HG02870 (cell line): ENCODE data around the gene TULP4.
"Not testable (repeated sequence)": the region's sequence is repeated elsewhere in the genome, so short reads cannot be mapped to it uniquely, and the experiment has no call there.

Source experiments
- ATAC-seq: cut with Tn5 transposase; IDR thresholded peaks from one replicate; pipeline ENCODE4 v1.9.1; 2021; ENCODE audit warnings: mild to moderate bottlenecking, moderate library complexity; ENCODE audit not compliant: unreplicated experiment

The TULP4 gene

DNA sequence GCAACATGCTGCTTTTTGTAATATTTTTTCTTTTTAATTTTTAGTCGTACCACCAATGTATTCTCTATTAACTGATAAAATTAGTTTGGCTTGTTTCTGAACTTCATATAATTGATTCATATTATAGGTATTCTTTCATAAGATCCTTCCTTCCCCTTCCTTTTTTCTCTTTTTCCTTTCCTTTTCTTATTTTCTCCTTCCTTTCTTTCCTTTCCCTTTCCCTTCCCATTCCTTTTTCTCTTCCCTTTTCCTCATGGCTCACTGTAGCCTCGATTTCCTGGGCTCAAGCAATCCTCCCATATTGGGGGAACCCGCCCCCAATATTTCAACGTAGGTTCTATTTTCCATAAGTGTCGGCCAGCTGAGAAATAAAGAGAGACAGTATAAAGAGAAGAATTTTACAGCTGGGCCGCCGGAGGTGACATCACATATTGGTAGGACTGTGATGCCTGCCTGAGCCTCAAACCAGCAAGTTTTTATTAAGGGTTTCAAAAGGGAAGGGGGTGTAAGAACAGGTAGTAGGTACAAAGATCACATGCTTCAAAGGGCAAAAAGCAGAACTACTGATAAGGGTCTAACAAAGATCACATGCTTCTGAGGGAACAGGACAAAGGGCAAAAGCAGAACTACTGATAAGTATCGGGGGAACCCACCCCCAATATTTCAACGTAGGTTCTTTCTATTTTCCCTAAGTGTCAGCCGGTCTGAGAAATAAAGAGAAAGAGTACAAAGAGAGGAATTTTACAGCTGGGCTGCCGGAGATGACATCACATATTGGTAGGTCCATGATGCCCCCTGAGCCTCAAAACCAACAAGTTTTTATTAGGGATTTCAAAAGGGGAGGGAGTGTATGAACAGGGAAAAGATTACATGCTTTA, 16.1 kb upstream of the TULP4 start:
- not testable (repeated sequence) for ATAC-seq

DNA sequence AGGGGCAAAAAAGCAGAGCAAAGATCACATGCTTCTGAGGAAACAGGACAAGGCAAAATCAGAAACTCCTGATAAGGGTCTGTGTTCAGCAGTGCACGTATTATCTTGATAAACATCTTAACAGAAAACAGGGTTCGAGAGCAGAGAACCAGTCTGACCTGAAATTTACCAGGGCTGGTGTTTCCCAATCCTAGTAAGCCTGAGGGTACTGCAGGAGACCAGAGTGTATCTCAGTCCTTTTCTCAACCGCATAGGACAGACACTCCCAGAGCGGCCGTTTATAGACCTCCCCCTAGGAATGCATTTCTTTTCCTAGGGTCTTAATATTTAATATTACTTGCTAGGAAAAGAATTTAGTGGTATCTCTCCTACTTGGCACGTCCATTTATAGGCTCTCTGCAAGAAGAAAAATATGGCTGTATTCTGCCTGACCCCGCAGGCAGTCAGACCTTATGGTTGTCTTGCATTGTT, 15.4 kb upstream of the TULP4 start:
- not testable (repeated sequence) for ATAC-seq

DNA sequence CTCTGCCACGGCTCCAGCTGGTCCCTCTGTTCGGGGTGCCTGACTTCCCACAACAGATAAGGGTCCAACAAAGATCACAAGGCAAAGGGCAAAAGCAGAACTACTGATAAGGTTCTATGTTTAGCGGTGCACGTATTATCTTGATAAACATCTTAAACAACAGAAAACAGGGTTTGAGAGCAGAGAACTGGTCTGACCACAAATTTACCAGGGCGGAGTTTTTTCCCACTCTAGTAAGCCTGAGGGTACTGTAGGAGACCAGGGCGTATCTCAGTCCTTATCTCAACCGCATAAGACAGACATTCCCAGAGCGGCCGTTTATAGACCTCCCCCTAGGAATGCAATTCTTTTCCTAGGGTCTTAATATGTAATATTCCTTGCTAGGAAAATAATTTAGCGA, 14.6 kb upstream of the TULP4 start:
- not testable (repeated sequence) for ATAC-seq

DNA sequence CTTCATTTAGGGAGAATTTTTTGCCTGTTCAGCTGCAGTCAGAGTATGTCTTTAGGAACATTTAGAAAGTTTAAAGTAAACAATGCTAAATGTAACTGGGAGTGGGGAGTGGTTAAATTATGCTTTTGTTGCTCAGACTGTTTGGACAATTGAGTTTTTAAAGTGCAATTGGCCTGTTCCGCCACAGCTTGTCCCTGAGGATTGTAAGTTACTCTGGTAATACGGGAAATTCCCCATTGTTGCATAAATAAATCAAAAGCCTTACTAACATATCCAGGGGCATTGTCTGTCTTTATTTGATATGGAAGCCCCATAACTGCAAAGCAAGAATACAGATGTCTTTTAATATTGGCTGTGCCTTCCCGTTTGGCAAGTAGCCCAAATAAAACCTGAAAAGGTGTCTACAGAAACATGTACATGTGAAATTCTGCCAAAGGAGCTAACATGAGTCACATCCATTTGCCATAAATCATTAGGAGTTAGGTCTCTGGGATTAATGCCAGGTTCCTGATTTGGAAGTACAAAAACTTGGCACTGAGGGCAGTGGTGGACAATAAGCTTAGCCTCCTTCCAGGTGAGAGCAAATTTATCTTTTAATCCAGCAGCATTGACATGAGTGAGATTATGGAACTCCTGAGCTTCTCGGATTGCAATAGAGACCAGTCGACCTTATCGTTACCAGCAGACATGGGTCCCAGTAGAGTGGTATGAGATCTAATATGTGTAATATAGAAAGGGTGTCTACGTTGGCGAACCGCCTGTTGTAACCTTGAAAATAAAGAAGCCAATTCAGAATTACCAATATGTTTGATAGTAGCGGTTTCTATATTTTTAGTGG, 11.7 kb upstream of the TULP4 start:
- not testable (repeated sequence) for ATAC-seq

DNA sequence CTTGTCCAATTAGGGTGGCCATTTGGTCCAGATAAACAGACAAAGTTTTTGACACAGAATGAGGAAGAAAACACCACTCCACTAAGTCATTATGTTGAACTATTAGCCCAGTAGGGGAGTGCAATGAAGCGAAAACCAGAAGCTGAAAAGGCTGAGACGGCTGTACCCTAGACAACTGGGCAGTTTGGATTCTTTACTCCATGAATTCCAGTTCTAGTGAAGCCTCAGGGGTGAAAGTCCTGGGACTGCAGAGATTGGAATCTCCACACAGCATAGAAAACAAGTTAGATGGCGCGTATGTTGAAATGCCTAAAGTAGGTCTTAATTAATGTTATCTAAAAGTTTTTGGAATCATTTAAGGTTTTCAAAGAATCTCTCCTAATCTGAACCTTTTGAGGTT, 10.7 kb upstream of the TULP4 start:
- not testable (repeated sequence) for ATAC-seq

DNA sequence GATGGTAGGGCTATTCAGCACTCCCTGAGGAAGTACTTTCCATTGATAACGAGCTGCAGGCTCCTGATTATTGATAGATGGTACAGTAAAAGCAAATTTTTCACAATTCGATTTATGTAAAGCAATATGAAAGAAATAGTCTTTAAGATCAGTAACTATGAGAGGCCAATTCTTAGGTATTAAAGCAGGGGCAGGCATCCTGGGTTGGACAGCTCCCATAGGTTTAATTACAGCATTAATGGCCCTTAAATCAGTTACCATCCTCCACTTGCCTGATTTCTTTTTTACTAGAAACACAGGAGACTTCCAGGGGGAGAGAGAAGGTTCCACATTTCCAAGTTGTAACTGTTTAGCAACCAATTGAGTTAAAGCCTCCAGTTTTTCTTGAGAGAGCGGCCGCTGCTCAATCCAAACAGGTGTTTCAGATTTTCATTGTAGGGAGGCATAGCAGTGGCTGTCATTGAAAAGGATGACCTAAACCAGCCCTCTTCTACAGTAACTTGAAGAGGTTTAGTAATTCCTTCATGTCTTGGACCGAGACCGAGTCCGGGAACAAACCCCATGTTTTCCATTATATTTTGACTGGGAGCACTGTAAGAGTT, 10.0 kb upstream of the TULP4 start:
- ATAC-seq, result not testable (repeated sequence)

DNA sequence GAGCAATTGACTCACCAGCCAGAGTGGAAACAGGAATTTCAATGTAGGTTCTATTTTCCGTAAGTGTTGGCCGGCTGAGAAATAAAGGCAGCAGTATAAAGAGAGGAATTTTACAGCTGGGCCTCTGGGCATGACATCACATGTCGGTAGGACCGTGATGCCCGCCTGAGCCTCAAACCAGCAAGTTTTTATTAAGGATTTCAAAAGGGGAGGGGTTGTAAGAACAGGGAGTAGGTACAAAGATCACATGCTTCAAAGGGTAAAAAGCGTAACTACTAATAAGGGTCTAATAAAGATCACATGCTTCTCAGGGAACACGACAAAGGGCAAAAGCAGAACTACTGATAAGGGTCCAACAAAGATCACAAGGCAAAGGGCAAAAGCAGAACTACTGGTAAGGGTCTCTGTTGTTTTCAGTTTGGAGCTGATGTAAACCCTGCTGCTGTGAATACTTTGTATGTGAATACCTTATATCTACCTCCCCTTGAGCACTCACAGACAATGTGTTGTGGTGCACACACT, 9.0 kb upstream of the TULP4 start:
- ATAC-seq, result no peak

DNA sequence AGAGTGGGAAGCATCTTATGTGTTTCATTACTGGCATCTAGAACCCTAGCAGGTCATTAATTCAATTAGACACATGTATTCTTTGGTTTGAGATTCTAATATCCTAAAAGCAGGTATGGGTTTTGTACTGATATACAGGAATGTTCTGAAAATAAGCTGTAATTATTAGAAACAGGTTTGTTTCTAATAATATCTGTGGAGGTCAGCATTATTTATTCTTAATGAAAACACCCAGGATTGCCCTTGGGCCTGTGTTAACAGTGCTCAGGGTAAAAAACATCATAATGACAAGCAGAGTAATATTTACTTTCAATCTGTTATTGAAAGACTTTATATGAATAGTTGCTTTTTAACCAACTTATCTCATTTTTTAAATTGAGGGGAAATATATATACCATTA, 8.0 kb upstream of the TULP4 start:
- ATAC-seq, result no peak

DNA sequence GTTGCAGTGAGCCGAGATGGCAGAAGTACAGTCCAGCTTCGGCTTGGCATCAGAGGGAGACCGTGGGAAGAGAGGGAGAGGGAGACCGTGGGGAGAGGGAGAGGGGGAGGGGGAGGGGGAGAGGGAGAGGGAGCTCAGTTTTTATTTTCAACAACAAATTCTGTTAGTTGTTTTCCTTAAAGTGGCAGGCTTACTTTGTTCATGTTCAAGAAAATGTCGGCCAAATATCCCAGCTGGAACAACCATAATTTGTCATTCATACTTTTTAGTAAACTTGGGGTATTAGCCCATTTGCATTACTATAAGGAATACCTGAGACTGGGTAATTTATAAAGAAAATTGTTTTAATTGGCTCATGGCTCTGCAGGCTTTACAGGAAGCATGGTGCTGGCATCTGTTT, 2.5 kb upstream of the TULP4 start:
- ATAC-seq, result no peak

DNA sequence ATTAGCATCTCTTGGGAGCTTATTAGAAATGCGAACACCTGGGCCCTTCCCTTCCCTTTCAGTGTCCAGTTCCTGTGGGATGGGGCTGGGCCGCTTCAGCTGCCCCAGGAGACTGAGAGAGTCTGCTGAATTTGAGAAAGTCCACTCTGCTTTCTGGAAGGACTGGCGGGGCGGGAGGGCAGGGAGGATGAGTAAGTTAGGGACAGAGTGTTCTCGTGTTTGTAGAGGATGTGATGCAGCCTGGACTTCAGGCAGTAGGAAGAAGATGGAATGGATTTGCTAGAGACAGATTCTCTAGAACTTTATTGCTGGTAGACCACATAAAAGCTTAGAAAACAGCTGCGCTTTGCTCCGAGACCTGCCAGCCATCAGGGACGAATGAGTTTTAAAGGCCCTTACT, 1.1 kb upstream of the TULP4 start:
- no peak for ATAC-seq

DNA sequence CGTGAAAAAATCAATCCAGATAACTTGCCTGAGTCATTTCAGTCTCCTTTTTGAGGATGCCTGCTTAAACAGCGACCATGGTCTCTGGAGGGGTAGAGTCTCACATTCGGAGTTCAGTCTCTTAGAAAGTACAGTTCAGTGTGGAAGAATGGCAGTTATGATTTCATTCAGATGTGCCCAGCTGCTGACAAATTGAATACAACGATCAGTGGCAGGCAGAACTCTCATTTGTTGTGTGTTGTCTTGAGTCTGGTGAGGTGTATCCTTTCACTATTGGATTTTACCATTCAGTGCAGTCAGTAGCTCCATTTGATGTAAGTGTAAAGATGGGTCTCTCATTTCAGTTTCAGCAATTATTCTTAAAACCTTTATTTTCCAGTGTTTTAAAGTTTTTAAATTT, 639 bp upstream of the TULP4 start:
- no peak for ATAC-seq

DNA sequence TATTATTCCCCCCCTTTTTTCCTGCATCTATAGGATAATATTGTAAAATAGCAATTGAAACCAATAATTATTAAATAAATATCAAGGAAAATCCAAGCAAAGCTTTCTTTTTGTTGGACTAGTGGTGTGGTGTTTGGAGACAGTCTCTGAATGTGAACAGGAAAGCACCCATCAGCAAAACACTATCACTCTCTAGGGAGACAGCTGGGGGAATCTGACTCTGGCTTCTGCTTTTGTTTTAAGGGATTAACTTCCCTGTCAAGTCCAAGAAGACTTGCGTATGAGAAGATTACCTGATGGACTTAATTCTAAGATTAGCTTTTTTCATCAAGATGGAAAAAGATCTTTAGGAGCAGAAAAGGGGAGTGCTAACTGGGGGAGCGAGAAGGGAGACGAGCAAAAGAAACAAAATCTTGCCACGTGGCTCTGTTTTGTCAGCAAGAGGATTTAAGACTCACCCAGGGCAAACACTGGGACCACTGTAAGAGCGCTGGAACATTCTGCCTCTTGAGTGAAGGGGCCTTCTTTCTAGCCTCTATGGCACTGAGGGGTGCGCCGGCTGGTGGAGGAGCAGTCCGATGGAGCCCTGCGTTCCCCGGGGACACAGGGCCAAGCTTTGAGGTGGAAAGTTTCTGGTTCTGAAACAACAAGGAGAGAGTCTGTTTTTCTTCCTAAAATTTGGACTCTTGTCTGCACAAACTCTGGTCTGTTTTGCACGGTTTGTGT, 570 bp downstream of the TULP4 start:
- no peak for ATAC-seq

DNA sequence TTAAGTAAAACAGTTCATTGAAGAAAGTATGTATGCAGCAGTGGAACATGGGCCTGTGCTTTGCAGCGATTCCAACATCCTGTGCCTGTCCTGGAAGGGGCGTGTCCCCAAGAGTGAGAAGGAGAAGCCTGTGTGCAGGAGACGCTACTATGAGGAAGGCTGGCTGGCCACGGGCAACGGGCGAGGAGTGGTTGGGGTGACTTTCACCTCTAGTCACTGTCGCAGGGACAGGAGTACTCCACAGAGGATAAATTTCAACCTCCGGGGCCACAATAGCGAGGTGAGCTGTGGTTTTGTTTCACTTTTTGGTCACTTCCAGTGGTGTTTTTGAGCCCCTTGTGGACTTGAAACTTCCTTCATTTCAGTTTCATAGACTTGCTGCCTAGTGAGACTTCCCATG, 1.7 kb downstream of the TULP4 start:
- no peak for ATAC-seq

DNA sequence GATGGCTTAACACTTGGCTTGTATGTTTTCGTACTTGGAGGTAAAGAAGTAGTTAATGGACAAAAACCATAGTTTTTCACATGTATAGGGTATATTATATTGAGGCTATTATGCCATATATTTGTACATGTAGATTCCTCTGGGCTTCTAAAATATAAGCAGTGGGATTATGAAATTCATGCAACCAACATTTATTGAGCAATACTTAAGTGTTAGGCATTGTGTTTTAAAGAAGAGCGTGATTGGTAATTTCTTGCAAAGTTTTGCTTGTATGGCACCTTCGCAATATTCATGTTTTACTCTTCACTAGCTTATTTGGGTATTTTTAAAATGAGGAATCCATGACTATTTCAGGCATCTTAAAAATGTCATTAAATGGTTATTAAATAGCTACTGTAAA, 2.5 kb downstream of the TULP4 start:
- no peak for ATAC-seq

DNA sequence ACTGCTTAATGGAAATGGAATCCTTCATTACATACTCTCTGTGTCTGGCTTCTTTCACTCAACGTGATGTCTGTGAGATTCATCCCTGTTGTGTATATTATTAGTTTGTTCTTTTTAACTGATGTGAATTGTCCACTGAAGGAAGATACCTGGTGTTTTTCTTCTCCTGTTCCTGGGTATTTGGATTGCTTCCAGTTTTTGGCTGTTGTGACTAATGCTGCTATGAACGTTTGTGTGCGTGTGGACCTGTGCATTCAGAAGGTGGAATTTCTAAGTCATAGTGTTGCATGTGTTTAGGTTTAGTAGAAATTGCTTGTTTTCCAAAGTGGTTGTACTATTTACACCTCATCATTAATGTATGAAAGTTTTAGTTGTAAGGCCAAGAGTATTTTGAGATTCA, 3.8 kb downstream of the TULP4 start:
- no peak for ATAC-seq

DNA sequence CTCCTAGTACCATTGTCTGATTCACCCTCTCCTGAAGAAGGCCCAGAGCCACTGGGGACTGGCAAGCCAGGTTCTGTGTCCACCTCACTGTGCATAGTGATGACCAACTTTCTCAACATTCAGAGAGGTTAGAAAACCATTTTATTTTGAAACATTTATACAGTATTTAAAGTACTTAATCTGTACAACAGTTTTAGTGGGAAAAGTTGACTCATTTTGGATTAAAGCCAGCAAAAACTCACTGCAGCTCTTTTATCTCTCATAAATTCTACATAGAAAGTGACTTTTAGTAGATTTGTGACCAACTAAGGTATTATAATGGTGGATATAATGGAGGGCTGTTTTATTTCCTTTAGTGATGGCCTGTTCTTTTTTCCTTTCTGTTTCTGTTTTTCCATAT, 9.7 kb downstream of the TULP4 start:
- no peak for ATAC-seq

DNA sequence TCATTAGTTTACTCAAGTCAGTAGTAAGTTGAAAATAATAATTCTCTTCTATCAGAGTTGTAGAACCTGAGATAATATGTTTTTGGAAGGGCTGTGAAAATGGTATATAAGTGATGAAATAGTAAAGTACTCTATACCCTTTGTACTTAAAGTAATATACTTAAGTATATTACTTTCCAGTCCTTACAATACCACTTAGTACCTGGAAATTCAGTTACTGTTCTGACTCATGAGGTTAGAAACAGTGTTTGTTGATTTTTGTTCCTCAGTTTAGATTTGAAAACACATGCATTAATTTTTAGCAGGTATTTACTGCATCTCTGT, 10.1 kb downstream of the TULP4 start:
- ATAC-seq, result no peak

DNA sequence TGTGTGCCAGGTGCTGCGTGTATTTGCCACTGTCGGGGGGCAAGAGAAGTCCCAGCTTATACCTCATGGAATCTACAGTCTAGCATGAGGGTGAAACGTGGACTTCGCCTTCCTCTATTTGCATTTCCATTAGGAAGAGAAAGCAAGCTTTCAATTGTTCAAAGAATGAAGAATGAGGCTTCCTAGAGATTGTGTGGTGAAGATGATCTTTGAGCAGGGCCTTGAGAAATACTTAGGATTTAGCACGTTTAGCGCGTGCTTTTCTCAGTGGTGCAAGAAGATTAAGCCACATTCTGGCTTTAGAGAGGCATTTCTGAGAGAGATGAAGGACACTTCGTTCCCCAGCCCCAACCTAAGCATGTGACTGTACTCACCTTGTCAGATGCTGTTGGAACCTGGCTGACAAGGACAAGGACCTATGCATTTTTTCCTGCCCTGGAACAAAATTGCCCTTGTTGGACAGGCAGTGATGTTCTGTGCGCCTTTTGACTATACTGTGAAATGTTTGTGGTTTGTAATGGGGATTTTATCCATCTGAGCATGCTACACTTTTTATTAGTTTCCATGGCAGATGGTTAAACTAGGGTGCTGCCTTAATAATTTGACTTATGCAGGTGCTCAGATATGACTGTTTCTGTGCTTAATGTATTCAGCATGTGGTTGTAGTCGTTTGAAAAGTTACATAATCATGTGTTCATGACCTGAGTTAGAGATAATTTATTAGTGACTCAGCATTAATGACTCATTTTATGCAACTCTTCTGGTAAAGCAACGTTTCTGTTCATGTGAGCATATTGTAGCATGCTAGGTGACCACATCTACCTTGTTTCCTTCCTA, 10.7 kb downstream of the TULP4 start:
- ATAC-seq, result peak; percentile 84

DNA sequence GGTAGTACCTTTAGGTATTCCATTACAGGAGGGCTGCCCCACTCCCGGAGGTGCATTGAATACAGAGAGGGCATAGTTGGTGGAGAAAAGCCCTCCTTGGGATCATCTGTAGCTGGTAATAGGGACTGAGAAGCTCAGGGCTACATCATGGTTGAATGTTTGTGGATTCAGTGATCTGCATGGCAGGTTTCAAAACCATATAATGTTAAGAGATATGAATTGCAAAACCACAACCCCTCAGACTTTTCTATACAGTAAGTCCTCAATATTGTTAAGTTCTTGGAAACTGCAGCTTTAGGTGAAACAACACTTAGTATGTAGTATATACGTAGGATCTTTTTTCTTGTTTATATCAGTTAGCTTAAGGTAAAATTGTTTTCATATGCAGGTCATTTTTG, 11.3 kb downstream of the TULP4 start:
- ATAC-seq, result peak; percentile 35

DNA sequence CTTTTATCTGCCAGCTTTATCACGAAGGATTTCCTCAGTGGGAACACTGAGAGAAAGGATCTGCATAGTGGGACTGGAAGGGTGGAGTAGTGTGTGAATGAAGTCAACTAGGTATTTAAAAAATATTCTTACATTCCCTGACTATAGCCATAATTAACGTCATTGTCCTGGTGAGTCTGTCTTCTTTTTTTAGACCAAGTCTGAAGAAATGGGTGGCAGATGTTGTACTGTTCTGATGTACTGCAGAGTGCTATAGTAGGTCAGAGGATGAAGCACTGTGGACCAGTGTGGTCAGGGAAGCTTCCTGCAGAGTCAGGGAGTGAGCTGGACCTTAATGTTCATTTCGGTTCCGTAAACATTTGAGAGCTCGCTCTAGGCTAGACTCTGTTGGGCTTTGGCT, 11.9 kb downstream of the TULP4 start:
- ATAC-seq, result no peak
